ENCODE results near the gene RBM15B. TPM values are rescaled to one million over a fixed set of nuclear protein-coding genes. Genes with fewer than 3 reads are reported as not detected.

Gene RBM15B
- total and polyA plus RNA-seq, 9 of the 15 experiments (the other 6 are each of a cell fraction or from before 2014, with no cell fraction given): 1.8 to 21.0 (median 10.5) TPM

GRCh38 chr3:51384726-51385473 lies 6.2 kb upstream of the RBM15B start, which contains the start of gene MANF (continued):
- TF ChIP-seq CEBPZ (IDR thresholded peaks at IDR 0.05; ENCODE audit: borderline replicate concordance, low read depth, low read length): peak; percentile 67; the same call in 1 of the 2 replicates
- TF ChIP-seq E2F1 (CRISPR knock-in tag; IDR thresholded peaks at IDR 0.05): no peak
- no peak for TF ChIP-seq NFE2L1 (tag; IDR thresholded peaks at IDR 0.05; ENCODE audit: borderline replicate concordance, low read depth)
- TF ChIP-seq TCF7L2 (IDR thresholded peaks at IDR 0.05; ENCODE audit: low read depth, low read length): no peak
- peak; percentile 91 for TF ChIP-seq ZBTB1 (CRISPR knock-in tag; IDR thresholded peaks at IDR 0.05; ENCODE audit: borderline replicate concordance, low read depth)

Measured in K562 (cell line).